HG03469 (cell line): ENCODE results near the gene ZNF32.

Source experiments
- ATAC-seq: cut with Tn5 transposase; IDR thresholded peaks from one replicate; pipeline ENCODE4 v1.9.1; 2021; ENCODE audit warnings: mild to moderate bottlenecking, moderate library complexity, moderate number of reproducible peaks; ENCODE audit not compliant: unreplicated experiment

ZNF32 gene

DNA sequence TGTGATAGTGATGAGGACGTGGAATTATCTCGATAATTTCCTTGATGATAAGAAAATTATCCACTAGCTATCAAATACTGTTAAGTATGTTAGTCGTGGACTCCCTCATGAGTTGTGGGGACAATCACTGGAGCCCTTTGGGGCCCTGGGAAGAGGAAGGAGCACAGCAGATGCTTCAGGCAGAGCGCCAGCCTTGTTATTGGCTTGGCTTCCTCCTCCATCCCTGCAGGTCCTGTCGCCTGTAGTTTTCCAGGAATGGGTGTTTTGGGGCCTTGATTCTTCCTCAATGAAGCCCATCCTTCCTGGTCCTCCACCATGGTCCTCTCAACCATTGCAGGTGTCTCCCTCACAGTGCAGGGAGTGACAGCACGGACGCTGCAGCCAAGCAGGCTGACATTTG is 32.5 kb upstream of the ZNF32 start:
- no peak for ATAC-seq

DNA sequence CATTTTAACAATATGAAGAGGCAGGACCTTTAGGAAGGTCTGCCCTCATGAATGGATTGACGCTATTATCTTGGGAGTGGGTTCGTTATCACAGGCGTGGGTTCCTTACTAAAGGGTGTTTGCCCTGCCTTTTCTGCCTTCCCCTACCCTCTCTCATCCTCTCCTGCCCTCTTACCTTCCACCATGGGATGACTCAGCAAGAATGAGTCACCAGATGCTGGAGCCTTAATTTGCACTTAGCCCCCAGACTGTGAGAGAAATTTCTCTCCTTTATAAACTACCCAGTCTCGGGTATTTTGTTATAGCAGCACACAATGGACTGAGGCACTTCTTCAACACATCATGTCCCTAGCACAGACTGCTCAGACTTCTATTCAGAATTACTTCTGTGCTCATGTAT is 31.4 kb upstream of the ZNF32 start:
- ATAC-seq, result no peak

DNA sequence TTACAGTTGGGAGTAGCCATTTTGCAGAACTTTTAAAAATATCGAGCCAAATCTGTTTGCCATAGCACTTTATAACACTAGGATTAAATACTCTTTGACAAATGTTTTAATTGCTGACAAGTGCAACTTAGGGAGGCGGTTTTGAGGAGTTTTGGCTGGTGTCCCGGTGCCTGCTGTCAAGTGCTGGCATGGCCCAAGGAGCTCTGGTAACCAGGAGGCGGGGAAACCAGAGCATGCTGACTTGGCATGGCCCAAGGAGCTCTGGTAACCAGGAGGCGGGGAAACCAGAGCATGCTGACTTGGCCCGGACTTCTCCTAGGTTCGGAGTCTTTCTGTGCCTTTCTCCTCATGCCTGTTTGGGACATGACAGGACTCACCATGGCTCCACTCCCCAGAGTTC is 30.8 kb upstream of the ZNF32 start:
- ATAC-seq, result no peak

DNA sequence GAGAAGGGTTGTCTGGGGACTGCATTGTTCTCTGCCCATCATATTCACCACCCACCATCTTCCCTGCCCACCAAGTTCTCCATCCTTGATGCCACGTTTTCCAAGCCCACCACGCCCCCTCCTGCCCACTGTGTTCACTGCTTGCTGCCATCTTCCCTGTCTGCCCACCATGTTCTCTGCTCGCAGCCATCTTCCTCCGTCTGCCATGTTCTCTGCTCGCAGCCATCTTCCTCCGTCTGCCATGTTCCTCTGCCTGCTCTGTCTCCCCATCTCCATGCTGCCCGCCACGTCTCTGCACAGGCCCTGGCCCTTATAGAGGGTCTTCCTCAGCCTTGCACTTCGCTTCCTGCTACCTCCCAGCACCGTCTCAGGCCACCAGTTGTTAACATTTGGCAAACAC is 30.0 kb upstream of the ZNF32 start:
- ATAC-seq, result no peak

DNA sequence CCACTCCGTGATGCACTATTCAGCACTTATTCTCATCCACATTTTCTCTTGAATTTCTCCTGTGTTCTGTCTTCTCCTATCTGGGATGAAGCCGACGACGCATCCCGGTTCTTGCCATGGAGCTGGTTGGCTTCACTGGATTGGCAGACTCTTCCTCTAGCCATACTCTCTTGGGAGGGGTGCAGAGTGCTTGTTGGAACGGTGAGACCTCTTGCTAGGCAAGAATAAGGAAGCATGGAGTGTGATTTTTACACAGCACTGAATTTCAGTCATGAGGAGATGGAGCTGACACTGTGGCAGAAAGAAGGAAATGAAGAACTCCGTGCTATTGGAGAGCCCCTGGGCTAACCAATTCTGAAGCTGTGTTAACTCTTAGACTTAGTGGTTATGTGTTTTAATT is 28.2 kb upstream of the ZNF32 start:
- no peak for ATAC-seq

DNA sequence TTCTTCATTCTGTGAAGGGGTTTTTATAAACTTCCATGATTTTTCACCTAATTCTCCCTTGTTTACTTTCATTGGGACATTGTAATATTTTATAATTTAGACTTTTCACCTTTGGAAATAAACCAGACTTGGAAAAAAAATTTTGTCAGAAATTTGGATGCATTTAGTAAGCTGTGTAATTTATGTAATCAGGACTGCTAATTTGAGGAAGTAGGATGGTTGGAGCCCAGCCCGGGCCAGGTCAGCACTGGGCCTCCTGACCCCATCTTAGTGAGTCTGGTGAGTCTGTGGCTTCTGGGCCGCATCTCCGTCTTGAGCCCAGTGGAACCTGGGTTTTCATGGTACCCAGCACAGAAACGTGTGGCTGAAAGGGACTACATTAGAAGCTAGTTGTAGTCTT is 27.6 kb upstream of the ZNF32 start:
- ATAC-seq, result no peak

DNA sequence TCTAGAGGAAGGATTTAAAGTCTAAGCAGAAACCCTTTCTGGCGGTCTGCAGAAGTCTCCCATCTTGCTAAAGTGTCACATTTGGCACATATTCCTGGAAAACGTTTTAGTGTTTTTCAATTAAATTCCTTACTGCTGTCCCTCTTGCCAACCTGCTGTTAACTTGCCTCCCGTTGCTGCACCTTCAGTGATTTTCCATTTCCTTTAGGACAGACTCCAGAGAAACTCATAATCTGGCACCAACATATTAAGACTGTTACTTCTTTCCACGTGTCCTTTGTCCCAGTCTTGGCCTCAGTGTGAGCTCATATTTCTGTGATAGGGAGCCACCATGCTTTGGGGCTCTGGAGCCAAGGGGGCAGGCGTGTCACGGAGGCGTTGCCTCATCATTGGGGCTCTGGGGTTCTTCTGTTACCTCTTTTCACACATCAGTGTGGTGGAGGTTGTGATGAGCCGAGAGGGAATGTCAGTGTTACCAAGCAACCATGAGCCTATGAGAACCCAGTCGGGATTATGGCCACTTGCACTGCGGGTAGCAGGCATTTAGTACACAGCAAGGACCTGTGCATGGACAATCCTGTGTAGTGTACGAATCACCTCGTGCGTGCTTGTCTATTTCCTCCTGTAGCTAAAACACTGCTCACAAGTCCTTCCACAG is 26.0 kb upstream of the ZNF32 start:
- ATAC-seq, result no peak

DNA sequence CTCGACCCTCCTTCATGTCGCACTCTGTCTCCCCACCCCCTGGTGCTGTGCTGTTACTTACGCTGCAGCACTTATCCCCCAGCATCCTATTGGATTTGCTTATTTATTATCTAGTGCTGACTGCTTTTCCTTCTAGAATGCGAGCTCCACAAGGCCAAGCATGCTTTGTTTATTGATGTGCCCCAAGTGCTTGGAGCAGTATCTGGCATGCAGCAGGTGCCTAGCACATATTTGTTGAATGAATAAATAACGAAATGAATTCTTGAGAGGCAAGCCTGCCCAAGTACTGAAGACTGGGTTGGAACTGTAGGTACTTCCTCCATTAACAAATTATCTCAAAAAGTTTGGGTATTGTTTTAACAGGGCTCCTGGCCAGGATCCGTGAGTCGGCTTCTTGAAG is 24.8 kb upstream of the ZNF32 start:
- ATAC-seq, result no peak

DNA sequence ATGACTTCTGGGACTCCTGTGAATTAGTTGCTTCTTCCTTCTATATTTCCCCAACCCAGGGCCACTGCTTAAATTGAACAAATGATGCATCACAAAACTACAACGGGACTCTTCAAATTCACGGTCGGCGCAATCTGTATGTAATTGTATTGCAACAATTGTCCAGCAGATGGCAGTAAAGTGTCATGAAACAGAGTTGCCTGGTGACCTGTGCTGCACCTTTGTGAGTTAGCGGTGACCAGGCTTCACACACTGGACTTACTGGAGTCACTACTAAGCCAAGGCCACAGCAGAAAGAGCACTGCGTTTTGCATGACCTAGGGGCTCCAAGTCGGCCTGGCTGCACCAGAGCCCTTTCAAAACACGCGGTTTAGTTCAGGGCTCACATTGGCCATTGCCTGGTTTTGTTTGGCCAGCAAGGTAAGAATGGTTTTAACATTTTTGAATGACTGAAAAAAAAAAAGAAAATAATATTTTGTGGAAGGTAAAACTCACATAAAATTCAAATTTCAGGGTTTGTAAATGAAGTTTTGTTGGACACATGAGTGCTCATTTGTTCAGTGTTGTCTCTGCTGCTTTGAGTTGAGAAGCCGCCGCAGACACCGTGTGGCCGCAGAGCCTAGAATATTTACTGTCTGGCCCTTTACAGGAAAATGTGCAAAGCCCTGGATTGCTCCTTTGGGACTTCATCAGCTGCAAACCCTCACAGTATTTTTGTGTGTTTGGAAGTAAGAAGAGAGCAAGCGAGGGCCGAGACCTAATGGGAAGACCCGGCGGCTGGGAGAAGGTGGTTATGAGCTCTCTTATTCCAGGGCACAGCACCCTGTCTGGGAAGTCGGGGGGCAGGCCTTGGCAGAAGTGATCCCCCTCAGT is 23.2 kb upstream of the ZNF32 start:
- ATAC-seq, result no peak

DNA sequence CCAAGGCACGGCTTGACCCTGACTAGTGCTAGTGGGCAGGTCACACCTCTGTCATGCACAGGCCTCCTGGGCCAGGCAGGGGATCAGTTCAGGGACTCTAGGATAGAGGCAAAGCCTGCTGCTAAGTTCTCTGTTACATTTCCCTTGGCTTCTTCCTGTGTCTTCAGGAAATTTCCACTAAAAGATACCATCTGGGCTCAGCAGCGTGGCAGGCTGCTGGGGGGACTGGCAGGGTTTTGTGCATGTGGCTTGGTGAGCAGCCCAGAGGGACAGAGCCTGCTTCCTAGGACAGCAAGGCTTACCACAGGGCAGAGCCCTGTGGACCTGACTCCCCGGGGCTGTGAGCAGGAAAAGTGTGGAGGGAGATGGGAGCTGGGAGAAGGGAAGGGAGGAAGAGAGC is 20.7 kb upstream of the ZNF32 start:
- no peak for ATAC-seq

DNA sequence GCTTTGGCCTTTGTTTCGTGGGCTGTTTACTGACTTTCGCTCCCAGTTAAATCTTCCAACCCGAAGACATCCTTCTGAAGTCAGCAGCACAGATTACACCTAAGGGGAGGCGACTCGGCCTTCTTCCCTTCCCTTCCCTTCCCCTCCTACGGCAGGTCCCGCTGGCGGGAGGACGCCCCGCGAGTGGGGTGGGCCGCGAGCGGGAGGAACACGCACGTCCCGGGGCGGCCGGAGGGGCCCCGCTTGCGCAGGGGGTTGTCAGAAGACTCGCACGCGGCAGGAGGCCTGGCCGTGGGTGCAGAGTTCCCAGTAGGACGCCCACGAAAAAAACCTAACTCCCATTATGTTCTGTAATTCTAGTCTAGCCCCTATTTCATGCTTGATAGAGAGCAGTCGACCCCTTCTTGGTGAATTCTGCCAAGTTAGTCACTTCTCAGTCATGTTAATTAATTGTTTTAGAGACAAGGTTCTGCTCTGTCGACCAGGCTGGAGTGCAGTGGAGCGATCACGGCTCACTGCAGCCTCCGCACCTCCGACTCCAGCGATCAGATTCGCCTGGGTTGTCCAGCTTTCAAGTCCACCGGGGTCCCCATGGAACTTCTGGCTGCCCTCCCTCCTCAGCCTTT is 19.2 kb upstream of the ZNF32 start:
- no peak for ATAC-seq

DNA sequence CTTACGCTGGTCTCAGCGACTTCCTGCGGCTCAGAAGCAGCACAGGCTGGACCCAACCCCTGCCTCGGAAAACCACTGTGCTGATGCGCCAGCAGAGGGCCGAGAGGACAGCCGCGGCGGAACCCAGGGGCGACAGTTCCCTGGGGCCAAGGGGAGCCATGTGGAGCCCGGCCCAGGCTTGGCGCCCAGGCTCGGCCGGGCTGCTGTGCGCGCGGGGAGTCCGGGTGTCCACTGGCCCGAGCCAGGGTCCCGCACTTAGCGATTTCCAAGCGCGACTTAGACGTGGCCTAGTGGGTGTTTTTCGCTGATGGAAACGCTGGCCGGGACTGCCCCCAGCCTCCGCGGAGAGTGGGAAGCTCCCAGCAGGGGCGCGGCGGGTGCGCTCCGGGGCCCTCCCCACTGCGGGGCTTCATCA is 18.6 kb upstream of the ZNF32 start:
- ATAC-seq, result no peak

DNA sequence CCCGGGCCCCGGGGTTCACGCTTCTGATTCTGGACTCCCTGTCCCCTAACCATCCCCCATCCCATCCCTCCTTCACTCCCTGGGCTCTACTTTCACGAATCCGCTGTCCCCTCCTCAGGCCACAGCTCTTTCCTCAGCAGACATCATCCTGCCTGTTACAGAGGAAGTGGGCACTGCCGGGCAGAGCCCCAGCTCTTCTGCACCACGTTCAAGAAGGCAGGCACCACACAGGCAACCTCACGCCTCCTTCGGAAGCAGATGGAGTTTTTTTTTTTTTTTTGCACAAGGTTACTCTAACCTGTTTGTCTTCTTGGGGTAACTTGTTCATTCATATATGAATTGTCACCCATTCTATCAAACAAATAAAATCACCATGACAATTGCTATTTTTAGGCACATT is 17.9 kb upstream of the ZNF32 start:
- ATAC-seq, result no peak

DNA sequence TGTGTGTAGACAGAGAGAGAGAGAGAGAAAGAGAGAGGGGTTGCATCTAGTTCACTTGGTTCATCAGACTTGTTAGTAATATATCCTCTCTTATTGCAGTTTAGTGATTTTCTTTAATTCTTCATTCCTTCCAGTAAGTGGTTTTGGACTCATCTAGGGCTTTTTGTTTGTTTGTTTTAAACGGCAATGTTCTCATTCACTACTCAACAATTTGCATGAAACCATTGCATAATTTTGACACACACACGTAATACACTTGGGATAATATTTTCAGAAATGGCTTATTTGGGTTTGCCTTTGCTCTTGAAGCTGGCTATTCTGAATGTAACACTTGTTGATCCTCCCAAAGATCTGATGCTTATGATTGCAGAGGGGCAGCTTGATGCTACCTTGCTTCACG is 16.4 kb upstream of the ZNF32 start:
- ATAC-seq, result no peak

DNA sequence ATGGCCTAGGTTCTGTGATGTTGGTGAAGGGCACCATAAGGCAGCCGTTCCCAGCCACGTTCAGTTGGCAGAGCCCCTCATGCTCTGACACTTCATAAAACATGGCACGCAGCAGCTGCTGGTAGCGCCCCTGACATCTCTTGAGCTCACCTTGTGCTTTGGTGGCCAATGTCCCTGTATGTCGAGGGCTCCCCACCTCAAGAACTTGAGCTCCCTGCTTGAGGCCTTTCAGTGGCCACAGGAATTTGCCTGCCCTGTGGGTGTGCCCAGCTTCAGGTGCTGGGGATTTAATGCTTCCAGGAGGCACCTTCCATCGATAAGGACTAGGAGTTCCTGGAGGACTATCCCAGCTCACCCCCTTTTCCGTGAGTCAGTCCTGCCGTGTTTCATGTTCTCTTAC is 9.5 kb upstream of the ZNF32 start:
- ATAC-seq, result no peak

DNA sequence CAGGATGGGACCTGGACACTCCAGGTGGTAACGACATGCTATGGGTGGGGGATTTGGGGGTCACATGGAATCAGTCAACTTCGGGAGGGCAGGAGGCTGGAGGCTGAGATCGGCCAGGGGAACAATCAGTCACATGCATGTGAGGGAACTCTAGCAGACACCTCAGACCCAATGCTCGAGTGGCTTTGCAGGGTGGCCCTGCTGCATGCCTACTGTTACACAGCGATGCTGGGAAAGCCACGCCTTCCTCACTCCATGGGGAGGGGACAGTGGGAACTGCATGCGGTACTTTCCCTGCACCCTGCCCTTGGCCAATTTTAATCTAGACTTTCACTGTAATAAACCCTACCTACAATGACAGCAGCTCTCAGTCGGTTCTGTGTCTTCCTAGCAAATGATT is 6.6 kb upstream of the ZNF32 start:
- ATAC-seq, result no peak

DNA sequence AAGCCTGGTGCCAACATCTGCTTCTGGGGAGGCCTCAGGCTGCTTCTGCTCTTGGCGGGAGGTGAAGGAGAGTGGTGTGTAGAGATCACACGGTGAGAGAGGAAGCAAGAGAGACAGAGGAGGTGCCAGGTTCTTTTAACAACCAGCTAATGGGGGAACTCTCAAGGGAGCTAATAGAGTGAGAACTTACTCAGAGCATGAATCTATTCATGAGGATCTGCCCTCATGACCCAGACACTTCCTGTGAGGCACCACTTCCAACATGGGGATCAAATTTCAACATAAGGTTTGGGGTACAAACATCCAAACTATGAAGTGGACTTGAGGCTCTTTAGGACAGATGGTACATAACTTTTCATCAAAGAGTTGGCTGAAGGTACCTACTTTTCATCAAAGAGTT is 5.1 kb upstream of the ZNF32 start:
- no peak for ATAC-seq

DNA sequence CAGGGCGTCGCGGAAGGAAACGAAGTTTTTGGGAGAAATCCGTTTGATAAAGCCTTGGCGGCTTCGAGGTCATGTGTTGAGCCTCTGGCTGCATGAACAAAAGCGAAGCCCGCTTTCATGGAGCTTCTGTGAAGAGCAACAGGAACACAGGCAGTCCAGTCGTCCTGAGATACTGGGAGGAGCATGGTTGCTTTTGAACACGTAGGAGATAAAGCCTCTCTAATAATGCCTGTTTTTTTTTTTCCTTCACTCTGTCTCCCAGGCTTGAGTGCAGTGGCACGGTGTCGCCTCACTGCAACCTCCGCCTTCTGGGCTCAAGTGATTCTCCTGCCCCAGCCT is 473 bp upstream of the ZNF32 start:
- ATAC-seq, result no peak

DNA sequence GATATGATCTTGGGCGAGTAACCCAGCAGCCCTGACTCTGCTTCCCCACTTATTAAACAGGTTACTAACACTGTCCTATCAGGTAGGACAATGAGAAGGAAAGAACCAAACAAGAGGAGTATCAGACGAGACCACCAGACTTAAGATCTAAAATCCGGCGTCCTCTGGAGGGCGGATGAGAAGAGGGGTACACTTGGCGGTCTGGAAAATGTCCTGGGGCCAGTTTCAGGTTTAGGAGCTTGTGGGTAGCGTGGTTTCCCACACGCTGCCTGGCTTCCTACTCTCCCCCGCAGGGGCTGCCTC is 635 bp downstream of the ZNF32 start:
- peak; percentile 2 for ATAC-seq

DNA sequence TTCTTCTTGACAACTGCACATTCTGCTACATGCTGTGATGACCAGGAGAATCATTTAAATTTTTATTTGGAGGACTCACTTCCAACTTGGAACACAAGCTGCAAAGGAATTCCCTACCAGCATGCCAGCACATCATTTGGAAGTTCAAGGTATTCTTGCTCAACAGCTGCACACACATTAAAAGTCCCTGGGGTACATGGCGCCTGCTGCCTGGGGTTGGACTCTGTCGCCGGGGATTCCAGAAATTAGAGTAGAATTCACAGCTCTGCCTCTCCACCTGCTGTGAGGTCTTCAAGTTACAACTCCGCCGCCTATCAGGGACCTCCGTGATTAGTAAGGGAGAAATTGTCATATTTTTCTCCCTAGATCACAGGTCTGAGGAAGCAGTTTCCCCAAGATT is 1.1 kb downstream of the ZNF32 start:
- no peak for ATAC-seq

DNA sequence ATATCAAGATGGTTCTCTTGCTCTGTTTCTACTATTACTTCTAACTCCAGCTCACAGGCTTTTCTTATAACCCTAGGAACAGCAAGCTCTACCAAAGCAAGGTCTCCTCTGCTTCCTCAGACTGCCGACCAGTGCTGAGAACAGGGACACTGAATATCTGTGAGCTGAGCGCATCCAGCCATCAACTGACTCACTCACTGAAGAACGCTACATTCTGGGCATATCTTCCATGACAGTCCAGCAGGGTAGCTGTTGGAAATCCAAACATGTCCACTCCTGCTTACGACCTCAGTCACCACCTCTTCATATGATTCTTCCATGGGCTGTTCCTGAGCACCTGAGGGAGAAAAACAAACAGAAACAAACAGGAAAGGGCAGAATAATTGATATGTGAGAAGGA is 2.8 kb downstream of the ZNF32 start:
- no peak for ATAC-seq

DNA sequence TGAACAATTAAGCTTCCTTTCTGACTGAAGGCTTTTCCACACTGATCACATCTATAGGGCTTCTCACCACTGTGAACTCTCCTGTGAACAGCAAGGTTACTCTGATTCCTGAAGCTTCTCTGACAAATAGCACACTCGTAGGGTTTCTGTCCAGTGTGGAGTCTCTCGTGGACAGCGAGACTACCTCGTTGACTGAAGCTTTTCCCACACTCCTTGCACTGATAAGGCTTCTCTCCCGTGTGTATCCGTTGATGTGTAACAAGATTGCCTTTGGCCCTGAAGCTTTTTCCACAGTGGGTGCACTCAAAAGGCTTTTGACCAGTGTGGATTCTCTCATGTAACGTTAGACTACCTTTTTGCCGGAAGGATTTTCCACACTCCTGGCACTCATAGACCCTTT is 4.4 kb downstream of the ZNF32 start:
- ATAC-seq, result no peak

DNA sequence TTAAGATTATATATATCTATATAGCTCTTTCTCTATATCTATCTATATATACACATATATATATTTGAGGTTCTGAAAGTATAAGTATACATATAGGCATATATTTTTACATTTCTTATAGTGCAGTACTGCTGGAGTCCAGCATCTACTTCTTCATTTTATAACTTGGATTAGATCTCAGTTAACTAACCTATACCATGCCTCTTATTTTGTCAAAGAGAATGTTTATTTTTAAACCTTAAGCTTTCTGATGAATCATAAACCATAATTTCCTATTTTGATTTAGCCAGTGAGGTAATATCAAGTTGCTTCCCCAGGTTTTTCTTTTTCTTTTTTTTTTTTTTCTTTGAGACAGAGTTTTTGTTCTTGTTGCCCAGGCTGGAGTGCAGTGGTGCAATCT is 8.1 kb downstream of the ZNF32 start:
- no peak for ATAC-seq
